ENCODE measurements around the gene TTC33.
A peak's percentile ranks its signal among the peaks of the same experiment; 100 is the strongest.
"Not testable (repeated sequence)": the region's sequence is repeated elsewhere in the genome, so short reads cannot be mapped to it uniquely, and the experiment has no call there.

The TTC33 gene

GRCh38 chr5:40755407-40756365, at the start of gene TTC33:
TTC33 (minus strand) TSS chr5:40755961; CDS start chr5:40747018, 8,943 bp downstream.
- peak; percentile 93 for DNase-seq

GRCh38 chr5:40801771-40802562, 46.2 kb upstream of the TTC33 start:
- DNase-seq = no peak

- DNase-seq = no peak
These were observed 43.5 kb upstream of the TTC33 start for GRCh38 chr5:40799258-40799657.

- no peak for DNase-seq
These were observed 43.0 kb upstream of the TTC33 start for GRCh38 chr5:40798801-40799210.

- DNase-seq = peak; percentile 88
These were observed 42.4 kb upstream of the TTC33 start, which contains the start of gene PRKAA1 for GRCh38 chr5:40798012-40798800. PRKAA1 (minus strand) TSS chr5:40798374; CDS start chr5:40798189, 185 bp downstream.

- DNase-seq = peak; percentile 66
These were observed 41.7 kb upstream of the TTC33 start for GRCh38 chr5:40797273-40798011.

- DNase-seq = peak; percentile 43
These were observed 40.7 kb upstream of the TTC33 start for GRCh38 chr5:40796487-40796889.

- DNase-seq = not testable (repeated sequence)
These were observed 39.1 kb upstream of the TTC33 start for GRCh38 chr5:40794877-40795276.

- DNase-seq = not testable (repeated sequence)
These were observed 38.6 kb upstream of the TTC33 start for GRCh38 chr5:40794340-40794739.

GRCh38 chr5:40792691-40793090, 36.9 kb upstream of the TTC33 start:
- not testable (repeated sequence) for DNase-seq

- no peak for DNase-seq
These were observed 36.0 kb upstream of the TTC33 start for GRCh38 chr5:40791715-40792139.

- DNase-seq = no peak
These were observed 35.3 kb upstream of the TTC33 start for GRCh38 chr5:40790947-40791593.

- DNase-seq = not testable (repeated sequence)
These were observed 33.2 kb upstream of the TTC33 start for GRCh38 chr5:40788941-40789340.

GRCh38 chr5:40787986-40788385, 32.2 kb upstream of the TTC33 start:
- DNase-seq = no peak

- DNase-seq = not testable (repeated sequence)
These were observed 30.9 kb upstream of the TTC33 start for GRCh38 chr5:40786664-40787063.

GRCh38 chr5:40784916-40785315, 29.2 kb upstream of the TTC33 start:
- DNase-seq = no peak

GRCh38 chr5:40784027-40784653, 28.4 kb upstream of the TTC33 start:
- no peak for DNase-seq

- peak; percentile 15 for DNase-seq
These were observed 26.2 kb upstream of the TTC33 start for GRCh38 chr5:40781843-40782409.

GRCh38 chr5:40780858-40781257, 25.1 kb upstream of the TTC33 start:
- DNase-seq = no peak

GRCh38 chr5:40780199-40780598, 24.4 kb upstream of the TTC33 start:
- DNase-seq = no peak
